Gastroesophageal sphincter (tissue), 4 donors: ENCODE results near the gene MGAT3. TPM values are rescaled to one million over a fixed set of nuclear protein-coding genes. Genes with fewer than 3 reads are reported as not detected.

Experiments
- ATAC-seq: fragments of 150-250 bp; one replicate; pipeline ENCODE4 v1.9.1; 2016; ENCODE audit warnings: mild to moderate bottlenecking, moderate library complexity
- H3K27ac ChIP-seq, 4 donors: fragments of 200-600 bp; sonication (generic) in 3 of 4; 1 replicate in 3 of 4; 2 replicates in 1 of 4; pipeline ENCODE4 v1.5.1; 2016 to 2019
- H3K27me3 ChIP-seq: fragments of 200-600 bp; sonication (generic); one replicate; pipeline ENCODE4 v1.5.1; 2019
- H3K36me3 ChIP-seq, 2 donors: fragments of 200-600 bp; sonication (generic); one replicate each; pipeline ENCODE4 v1.5.1; 2019; ENCODE audit warnings: control low read depth in 1 of 2
- H3K4me1 ChIP-seq, 3 donors: fragments of 200-600 bp; sonication (generic); 1 replicate in 2 of 3; 2 replicates in 1 of 3; pipeline ENCODE4 v1.5.1; 2016 to 2019; ENCODE audit warnings: control low read depth in 2 of 3
- H3K4me3 ChIP-seq, 2 donors: fragments of 200-600 bp; sonication (generic); one replicate each; pipeline ENCODE4 v1.5.1; 2019; ENCODE audit warnings: mild to moderate bottlenecking in 1 of 2, moderate library complexity in 1 of 2
- H3K9me3 ChIP-seq, 3 donors: fragments of 200-600 bp; sonication (generic); one replicate each; pipeline ENCODE4 v1.5.1; 2017 to 2019; ENCODE audit warnings: control low read depth in 2 of 3
- EP300 ChIP-seq: sonication (generic); formaldehyde crosslinking; IDR thresholded peaks from one replicate; pipeline ENCODE4 v1.6.1; 2017; ENCODE audit warnings: antibody characterized with exemption, mild to moderate bottlenecking
- POLR2A ChIP-seq, 2 donors: fragments of 450-650 bp; IDR thresholded peaks; one replicate each; pipeline ENCODE4 v1.6.1; 2017; ENCODE audit warnings: antibody characterized with exemption in 2 of 2, mild to moderate bottlenecking in 2 of 2, moderate library complexity in 1 of 2
- POLR2AphosphoS5 ChIP-seq: sonication (generic); formaldehyde crosslinking; IDR thresholded peaks from one replicate; pipeline ENCODE4 v1.6.1; 2017; ENCODE audit warnings: antibody characterized with exemption
- WGBS, 2 donors: methylation state at CpG; one replicate each; pipeline ENCODE4 v1.1.5; 2018; ENCODE audit warnings: low coverage in 1 of 2; 5-methylcytosine and 5-hydroxymethylcytosine counted together
- total RNA-seq, 4 donors: library from RNA; depleted of rRNA; stranded (reverse); fragments of >200 nt; gene quantifications; one replicate each; pipeline ENCODE4 v1.1.0, GENCODE V29; 2016
- TF ChIP-seq, protein P1 (sequence below), 4 experiments: fragments of 200-600 bp in 2 of 4; fragments of 450-650 bp in 2 of 4; sonication (generic) in 1 of 4; IDR thresholded peaks; one replicate each; pipeline ENCODE4 v1.5.1; 2017 to 2019; ENCODE audit warnings: antibody characterized with exemption in 4 of 4, mild to moderate bottlenecking in 2 of 4, moderate library complexity in 2 of 4

MGAT3 gene
- total RNA-seq, 4 donors from 2014 or later: 2.6 to 3.9 (median 2.9) TPM

- TF ChIP-seq, protein P1, sequence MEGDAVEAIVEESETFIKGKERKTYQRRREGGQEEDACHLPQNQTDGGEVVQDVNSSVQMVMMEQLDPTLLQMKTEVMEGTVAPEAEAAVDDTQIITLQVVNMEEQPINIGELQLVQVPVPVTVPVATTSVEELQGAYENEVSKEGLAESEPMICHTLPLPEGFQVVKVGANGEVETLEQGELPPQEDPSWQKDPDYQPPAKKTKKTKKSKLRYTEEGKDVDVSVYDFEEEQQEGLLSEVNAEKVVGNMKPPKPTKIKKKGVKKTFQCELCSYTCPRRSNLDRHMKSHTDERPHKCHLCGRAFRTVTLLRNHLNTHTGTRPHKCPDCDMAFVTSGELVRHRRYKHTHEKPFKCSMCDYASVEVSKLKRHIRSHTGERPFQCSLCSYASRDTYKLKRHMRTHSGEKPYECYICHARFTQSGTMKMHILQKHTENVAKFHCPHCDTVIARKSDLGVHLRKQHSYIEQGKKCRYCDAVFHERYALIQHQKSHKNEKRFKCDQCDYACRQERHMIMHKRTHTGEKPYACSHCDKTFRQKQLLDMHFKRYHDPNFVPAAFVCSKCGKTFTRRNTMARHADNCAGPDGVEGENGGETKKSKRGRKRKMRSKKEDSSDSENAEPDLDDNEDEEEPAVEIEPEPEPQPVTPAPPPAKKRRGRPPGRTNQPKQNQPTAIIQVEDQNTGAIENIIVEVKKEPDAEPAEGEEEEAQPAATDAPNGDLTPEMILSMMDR (IDR thresholded peaks at IDR 0.05): no peak
- TF ChIP-seq POLR2A (IDR thresholded peaks at IDR 0.05) (no peak), EP300 (no peak), POLR2AphosphoS5 (no peak)
- Histone ChIP-seq H3K9me3 (no peaks in the 10 kb centered on the region), H3K4me3 (no peak overlapping the region), H3K27me3 (peaks cover 6% of the 10 kb centered on the region), H3K36me3 (no peaks in the 10 kb centered on the region), H3K4me1 (peaks cover 0 to 31% (median 0%) of the 10 kb centered on the region in 3 donors), H3K27ac (no peak overlapping the region)
- 63 to 69% methylated on average over 4 to 8 of the region's 10 CpGs for WGBS, 2 donors
- no peak for ATAC-seq
Measured at GRCh38 chr22:39494471-39495120, 37.8 kb downstream of the MGAT3 start.

- peak overlapping the region in 3 of 4 donors; percentile 56 to 69 (median 59) for H3K27ac ChIP-seq
- H3K36me3 ChIP-seq: no peaks in the 10 kb centered on the region
- TF ChIP-seq EP300 (no peak), POLR2AphosphoS5 (no peak), POLR2A (IDR thresholded peaks at IDR 0.05) (no peak)
- TF ChIP-seq, protein P1 (IDR thresholded peaks at IDR 0.05): peak in 3 of 4 experiments; percentile 70 to 82 (median 79)
- no peak overlapping the region for H3K4me3 ChIP-seq
- H3K27me3 ChIP-seq: peaks cover 6% of the 10 kb centered on the region
- no peaks in the 10 kb centered on the region for H3K9me3 ChIP-seq
- peak; percentile 78 for ATAC-seq
- H3K4me1 ChIP-seq: peaks cover 0 to 41% (median 4%) of the 10 kb centered on the region in 3 donors
- WGBS, 2 donors: 11 to 41% methylated on average over 3 to 6 of the region's 13 CpGs
Measured at GRCh38 chr22:39496131-39496838, 39.5 kb downstream of the MGAT3 start.

DNA sequence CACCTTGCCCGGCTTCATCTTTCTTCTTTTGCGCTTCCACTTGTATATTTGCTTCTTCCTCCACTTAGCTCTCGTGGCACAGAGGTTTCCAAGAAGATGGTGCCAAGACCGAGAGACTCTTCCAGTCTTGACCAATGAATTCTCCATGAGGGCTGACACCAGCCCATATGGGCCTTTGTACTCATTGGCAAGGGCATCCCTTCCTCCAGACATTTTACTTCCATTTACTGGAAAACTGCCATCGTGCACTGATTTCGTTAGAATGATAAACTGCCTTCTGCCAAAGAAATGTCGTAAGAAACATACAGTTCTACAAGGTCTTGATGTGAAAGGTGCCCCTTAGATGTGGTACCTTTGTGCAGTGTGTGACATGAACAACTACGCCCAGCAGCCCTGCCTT, 40.6 kb downstream of the MGAT3 start:
- Histone ChIP-seq H3K27me3 (peaks cover 1% of the 10 kb centered on the region), H3K4me3 (no peak overlapping the region), H3K4me1 (peaks cover 0 to 48% (median 6%) of the 10 kb centered on the region in 3 donors), H3K36me3 (no peaks in the 10 kb centered on the region), H3K27ac (no peak overlapping the region), H3K9me3 (no peaks in the 10 kb centered on the region)
- WGBS, 2 donors: 80 to 81% methylated on average over 5 to 8 of the region's 8 CpGs
- ATAC-seq: no peak
- TF ChIP-seq, protein P1 (IDR thresholded peaks at IDR 0.05): no peak
- TF ChIP-seq POLR2A (IDR thresholded peaks at IDR 0.05) (no peak), POLR2AphosphoS5 (no peak), EP300 (no peak)

DNA sequence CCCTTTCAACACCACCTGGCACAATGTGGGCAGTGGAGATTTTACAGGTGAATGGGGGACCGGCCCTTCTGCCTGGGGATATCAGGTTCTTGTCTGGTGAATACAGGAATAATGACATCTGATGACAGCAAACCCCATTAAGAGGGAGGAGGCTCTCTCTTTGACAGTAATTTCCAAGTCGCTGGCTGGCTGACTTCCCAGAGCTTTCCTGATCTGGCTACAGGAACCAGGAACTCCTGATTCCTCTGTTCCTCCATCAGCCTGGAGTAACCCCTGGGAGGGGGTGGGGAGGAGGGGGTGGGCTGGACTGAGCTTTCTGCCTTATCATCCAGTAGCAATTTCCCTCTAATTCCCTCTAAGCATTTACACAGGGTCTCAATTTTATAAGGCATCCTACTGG, 41.6 kb downstream of the MGAT3 start:
- H3K4me3 ChIP-seq: no peak overlapping the region
- ATAC-seq: no peak
- peak overlapping the region in 3 of 4 donors; percentile 17 to 45 (median 37) for H3K27ac ChIP-seq
- 33 to 57% methylated on average over 1 of the region's 2 CpGs for WGBS, 2 donors
- TF ChIP-seq POLR2AphosphoS5 (no peak), EP300 (no peak), POLR2A (IDR thresholded peaks at IDR 0.05) (no peak)
- TF ChIP-seq, protein P1 (IDR thresholded peaks at IDR 0.05): no peak
- no peaks in the 10 kb centered on the region for H3K9me3 ChIP-seq
- H3K36me3 ChIP-seq: no peaks in the 10 kb centered on the region
- no peaks in the 10 kb centered on the region for H3K27me3 ChIP-seq
- H3K4me1 ChIP-seq: peaks cover 3 to 56% (median 11%) of the 10 kb centered on the region in 3 donors
